AG08396 (cell line): ENCODE results near the gene ZBTB37.
"Not testable (repeated sequence)": the region's sequence is repeated elsewhere in the genome, so short reads cannot be mapped to it uniquely, and the experiment has no call there.

Experiments
- DNase-seq: peaks from one replicate; pipeline ENCODE4 v3.0.0; 2012; ENCODE audit warnings: low spot score, mixed read lengths

The ZBTB37 gene

GRCh38 chr1:173868266-173869020 is at the start of gene ZBTB37:
Gene ZBTB37, plus strand, starts transcription at chr1:173868380. Its CDS starts 1,846 bp downstream, at chr1:173870226.
- peak; percentile 72 for DNase-seq

DNA sequence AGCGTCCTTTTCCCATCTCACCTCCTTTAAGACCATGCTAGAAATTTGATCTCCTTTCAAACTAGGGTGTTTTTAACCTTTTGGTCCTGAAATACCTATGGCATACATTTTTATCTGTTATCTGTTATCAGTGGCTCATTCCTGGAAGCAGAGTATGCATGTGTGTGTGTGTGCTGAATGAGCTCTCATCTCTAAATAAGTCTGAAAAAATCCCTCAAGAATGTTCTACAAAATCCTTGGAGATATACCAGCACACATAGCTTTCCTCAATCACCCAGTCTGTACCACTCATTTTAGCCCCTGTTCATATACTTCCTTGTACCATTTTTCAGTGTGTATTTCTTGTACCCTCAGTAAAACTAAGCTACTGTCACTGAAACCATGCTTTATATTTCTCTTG is 49.7 kb upstream of the ZBTB37 start:
- DNase-seq: no peak

DNA sequence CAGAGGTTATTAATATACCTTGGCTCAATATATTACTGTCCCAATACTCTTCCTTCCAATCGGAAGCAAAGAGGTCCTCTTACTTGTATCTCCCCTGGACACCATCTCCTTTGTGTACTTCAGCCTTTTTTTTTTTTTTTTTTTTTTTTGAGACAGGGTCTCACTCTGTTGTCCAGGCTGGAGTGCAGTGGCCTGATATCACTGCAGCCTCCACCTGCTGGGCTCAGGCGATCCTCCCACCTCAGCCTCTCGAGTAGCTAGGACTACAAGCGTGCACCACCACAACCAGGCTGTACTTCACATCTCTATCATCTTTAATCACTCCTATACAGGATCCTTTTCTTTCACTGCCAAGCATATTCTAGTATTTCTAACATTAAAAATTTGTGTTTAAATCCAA is 46.5 kb upstream of the ZBTB37 start:
- DNase-seq: no peak

- DNase-seq: no peak
Observed at GRCh38 chr1:173823781-173824314, 44.3 kb upstream of the ZBTB37 start.

DNA sequence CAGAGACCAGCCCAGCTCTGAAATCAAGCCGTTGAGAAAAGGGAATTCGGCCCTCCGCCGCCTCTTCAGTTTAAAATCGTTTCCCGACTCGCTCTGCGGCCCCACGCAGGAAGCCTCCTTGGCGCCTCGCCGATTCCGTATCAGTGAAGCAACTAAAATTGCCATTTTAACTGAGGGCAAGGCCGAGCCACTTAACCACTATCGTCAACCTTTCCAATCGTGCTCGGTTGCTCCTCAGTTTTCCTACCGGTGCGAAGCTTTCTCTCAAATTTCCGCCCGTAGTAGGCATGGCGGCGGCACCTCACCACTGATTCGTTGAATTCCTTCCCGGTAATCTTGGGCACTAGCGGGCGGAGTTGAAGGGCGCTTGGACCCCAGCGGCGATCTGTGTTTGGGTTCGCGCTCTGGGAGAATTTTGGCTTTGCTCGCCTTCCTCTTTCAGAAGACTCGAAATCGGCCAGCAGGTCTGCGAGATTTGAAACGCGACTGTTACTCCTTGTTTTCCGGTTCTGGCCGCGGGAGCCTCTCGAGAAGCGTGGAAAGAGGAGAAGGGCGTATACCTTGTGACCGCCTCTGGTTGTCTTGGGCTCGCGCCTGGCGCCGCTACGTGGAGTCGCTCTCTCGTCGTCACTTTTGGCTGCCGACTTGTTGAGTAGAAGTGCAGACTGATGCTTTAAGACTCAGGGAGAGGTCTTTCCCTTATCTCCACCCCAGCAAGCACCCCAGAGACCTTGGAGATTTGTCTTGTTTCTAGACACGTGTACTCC is 43.7 kb upstream of the ZBTB37 start, which contains the start of the genes CENPL and DARS2:
Gene CENPL, minus strand, starts transcription at position 569 of the 767 bp plus-strand sequence. CDS start 13,584 bp downstream, outside the sequence.
Gene DARS2, plus strand, starts transcription at position 359 of the 767 bp plus-strand sequence. CDS start 557 bp downstream, outside the sequence.
- peak; percentile 90 for DNase-seq

GRCh38 chr1:173827611-173828010 is 40.6 kb upstream of the ZBTB37 start:
- DNase-seq: no peak

DNA sequence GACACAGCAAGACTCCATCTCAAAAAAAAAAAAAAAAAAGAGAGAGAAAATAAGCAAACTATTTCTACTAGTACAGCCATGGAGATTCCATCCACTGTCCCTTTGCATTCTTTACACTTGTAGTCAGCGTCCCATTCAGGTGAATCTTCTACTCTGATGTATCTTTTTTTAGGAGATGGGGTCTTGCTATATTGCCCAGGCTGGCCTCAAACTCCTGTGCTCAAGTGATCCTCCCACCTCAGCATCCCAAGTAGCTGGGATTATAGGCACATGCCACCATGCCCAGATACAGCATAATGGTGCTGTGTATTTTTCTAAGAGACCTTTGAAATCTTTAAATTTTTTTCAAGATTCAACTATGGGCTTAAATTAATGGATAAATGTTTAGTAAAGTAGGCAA is 35.4 kb upstream of the ZBTB37 start:
- no peak for DNase-seq

GRCh38 chr1:173852105-173852504 is 16.1 kb upstream of the ZBTB37 start:
- DNase-seq: no peak

- peak; percentile 32 for DNase-seq
Observed at GRCh38 chr1:173853074-173853473, 15.1 kb upstream of the ZBTB37 start.

- no peak for DNase-seq
Observed at GRCh38 chr1:173856014-173856413, 12.2 kb upstream of the ZBTB37 start.

GRCh38 chr1:173856903-173857302 is 11.3 kb upstream of the ZBTB37 start:
- no peak for DNase-seq

GRCh38 chr1:173857363-173857917 is 10.7 kb upstream of the ZBTB37 start:
- DNase-seq: no peak

DNA sequence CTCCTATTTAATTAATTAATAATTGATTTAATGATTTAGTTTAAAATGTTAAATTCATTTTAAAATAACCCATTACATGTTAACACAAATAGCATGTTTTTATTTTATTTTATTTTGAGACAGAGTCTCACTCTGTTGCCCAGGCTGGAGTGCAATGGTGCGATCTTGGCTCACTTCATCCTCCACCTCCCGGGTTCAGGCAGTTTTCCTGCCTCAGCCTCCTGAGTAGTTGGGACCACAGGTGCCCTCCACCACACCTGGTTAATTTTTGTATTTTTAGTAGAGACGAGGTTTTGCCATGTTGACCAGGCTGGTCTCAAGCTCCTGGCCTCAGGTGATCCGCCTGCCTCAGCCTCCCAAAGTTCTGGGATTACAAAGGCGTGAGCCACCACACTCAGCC is 8.6 kb upstream of the ZBTB37 start:
- DNase-seq: not testable (repeated sequence)

GRCh38 chr1:173860065-173860464 is 8.1 kb upstream of the ZBTB37 start:
- DNase-seq: no peak

DNA sequence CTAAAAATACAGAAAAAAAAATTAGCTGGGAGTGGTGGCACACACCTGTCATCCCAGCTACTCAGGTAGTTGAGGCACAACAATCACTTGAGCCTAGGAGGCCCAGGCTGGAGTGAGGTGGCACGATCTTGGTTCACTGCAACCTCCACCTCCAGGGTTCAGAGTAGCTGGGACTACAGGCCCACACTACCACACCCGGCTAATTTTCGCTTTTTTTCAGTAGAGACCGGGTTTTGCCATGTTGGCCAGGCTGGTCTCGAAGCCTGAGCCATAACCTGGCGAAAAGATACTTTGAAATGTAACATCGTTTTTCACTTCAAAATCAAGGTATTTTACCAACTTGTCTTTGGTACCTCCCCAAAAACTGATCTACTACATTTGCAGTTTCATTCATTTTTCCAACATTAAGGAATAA is 6.4 kb upstream of the ZBTB37 start:
- no peak for DNase-seq

DNA sequence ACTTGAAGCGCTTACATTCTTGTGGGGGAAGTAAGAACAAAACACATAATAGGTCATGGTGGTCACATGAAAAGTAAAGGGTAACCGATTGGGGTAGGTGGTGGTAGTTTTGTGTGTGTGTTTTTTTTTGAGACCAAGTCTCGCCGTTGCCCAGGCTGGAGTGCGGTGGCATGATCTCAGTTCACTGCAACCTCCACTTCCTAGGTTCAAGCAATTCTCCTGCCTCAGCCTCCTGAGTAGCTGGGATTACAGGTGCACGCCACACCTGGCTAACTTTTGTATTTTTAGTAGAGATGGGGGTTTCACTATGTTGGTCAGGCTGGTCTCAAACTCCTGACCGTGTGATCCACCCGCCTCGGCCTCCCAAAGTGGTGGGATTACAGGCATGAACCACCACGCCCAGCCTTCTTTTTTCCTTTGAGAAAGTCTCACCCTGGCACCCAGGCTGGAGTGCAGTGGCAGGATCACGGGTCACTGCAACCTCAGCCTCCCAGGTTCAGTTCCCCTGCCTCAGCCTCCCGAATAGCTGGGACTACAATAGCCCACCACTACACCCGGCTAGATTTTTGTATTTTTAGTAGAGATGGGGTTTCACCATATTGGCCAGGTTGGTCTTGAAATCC is 5.9 kb upstream of the ZBTB37 start:
- not testable (repeated sequence) for DNase-seq

DNA sequence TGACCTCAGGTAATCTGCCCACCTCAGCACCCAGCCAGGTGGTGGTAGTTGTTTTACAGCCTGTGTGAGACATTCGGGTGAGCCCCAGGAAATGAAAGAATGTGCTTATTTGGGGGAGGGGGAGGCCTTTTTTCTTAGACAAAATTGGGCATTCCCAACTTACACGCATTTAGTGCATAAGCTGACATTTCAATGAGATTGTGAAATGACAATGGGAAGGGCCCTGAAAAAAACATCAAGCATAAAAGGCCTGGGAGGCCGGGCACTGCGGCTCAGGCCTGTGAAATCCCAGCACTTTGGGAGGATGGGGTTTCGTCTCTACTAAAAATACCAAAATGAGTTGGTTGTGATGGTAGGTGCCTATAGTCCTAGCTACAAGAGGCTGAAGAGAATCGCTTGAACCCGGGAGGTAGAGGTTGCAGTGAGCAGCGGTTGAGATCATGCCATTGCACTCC is 5.4 kb upstream of the ZBTB37 start:
- DNase-seq: no peak

DNA sequence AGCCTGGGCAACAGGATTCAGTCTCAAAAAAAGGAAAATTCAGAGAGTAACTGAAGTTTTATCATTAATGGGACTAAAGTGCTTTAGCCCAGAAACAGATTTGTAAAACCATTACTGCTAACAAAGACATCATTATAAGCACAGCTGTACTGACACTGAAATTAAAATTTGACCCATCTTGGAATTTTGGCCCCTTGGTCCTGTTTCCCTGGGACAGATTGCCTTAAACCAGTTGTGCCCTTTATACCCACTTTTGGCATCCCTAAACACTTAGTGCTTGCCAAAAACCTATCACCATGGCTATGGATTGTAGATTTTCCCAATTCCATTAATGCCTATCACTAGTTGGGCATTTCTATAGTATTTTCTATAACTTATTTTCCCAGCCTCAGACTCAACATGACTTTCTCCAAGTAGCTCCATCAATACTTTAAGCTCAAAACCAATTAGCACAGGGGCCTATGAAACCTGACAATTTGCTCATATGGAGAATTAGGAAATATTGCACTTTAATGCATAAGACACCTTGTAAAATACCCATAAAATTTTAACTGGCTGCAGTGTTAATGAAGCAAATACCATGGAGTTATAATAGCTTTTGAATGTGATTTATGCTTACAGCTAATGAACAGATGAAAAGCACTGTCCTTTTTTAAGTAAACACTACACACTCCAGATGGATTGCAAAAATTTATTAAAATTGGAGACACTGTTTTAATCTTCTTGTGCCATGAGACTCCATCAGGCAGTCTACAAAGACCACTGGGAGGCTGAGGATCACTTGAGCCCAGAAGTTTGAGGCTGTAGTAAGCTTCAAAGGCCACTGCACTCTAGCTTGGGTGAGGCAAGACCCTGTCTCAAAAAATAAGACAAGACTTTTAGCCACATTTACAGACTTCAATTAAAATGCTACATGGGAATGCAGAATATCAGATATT is 4.7 kb upstream of the ZBTB37 start:
- no peak for DNase-seq

- no peak for DNase-seq
Observed at GRCh38 chr1:173864179-173864867, 3.9 kb upstream of the ZBTB37 start.
